Measurements from ENCODE around the gene TMEM98.
A peak's percentile ranks its signal among the peaks of the same experiment; 100 is the strongest.
"Not testable (repeated sequence)": the region's sequence is repeated elsewhere in the genome, so short reads cannot be mapped to it uniquely, and the experiment has no call there.

TMEM98 gene

GRCh38 chr17:32960815-32961214 is 32.9 kb downstream of the TMEM98 start:
- no peak overlapping the region for H3K4me3 ChIP-seq (ENCODE audit: low read depth, low read length)
- no peak for TF ChIP-seq CTCF (IDR thresholded peaks at IDR 0.05; ENCODE audit: low read depth, low read length)
- in situ Hi-C loops (cut with HindIII; ENCODE audit: low sequenced_read_pairs) = no loop called here
- DNase-seq (ENCODE audit: low read depth, low spot score) = no peak

DNA sequence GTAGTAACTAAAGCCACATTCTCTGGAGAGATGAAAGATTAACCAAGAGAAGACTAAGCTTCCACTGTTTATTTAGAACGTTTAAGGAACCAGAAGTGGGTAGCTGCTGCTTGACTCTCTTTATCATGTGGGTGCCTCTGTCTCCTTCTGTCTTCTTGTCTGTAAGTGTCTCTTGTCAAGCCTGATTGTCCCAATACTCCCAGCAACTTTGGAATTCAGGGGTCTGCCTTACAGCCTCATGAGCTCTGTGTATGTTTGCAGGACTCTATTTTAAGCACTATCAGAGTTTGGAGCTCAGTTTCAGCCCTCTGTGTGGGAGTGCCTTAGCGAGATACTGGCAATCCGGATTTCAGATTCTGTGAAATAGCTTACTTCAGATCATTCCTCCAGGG is 34.4 kb downstream of the TMEM98 start:
- in situ Hi-C loops (cut with HindIII; ENCODE audit: low sequenced_read_pairs) = no loop called here
- H3K4me3 ChIP-seq (ENCODE audit: low read depth, low read length) = no peak overlapping the region
- no peak for TF ChIP-seq CTCF (IDR thresholded peaks at IDR 0.05; ENCODE audit: low read depth, low read length)
- DNase-seq (ENCODE audit: low read depth, low spot score) = no peak

DNA sequence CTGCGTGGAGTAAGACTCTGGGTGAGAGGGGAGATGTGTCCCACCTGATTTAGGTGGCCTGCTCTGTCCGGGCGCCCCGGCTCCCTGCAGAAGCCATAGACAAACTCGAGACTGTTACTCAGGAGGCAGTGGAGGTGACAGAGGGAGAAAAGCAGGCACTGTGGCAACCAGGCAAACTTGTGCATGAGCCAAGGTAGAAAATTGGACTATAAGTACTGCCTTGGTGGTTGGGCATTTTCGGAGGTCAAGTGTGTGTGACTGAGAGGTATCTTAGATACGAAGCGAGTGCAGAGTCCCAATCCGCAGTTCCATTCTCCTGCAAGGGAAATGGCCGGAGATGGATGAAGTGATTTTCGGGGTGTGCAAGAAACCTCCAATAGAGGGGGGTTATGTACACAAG is 36.6 kb downstream of the TMEM98 start:
- no peak for DNase-seq (ENCODE audit: low read depth, low spot score)
- in situ Hi-C loops (cut with HindIII; ENCODE audit: low sequenced_read_pairs) = no loop called here
- no peak for TF ChIP-seq CTCF (IDR thresholded peaks at IDR 0.05; ENCODE audit: low read depth, low read length)
- H3K4me3 ChIP-seq (ENCODE audit: low read depth, low read length) = no peak overlapping the region

DNA sequence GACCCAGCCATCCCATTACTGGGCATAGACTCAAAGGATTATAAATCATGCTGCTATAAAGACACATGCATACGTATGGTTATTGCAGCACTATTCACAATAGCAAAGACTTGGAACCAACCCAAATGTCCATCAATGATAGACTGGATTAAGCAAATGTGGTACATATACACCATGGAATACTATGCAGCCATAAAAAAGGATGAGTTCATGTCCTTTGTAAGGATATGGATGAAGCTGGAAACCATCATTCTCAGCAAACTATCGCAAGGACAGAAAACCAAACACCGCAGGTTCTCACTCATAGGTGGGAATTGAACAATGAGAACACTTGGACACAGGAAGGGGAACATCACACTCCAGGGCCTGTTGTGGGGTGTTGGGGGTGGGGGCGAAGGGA is 41.3 kb downstream of the TMEM98 start:
- in situ Hi-C loops (cut with HindIII; ENCODE audit: low sequenced_read_pairs); DNase-seq (ENCODE audit: low read depth, low spot score); H3K4me3 ChIP-seq (ENCODE audit: low read depth, low read length): not testable (repeated sequence)

DNA sequence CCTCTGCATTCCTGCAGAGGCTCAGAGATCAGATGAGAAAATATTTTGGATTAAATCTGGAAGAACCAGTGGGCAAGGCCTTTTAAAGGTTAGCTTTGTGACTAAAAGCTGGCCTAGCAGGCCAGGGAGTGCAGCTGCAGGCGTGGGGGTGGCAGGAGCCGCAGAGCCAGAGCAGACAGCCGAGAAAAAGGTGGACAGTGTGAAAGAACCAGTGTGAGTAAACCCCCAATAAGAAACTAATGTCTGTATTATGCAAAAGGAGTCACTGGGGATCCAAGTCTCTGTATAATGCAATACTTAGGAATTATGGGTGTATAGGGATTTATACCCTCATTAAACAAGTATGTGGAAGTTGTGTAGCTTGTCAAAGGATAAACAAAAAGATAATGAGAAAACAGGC is 42.3 kb downstream of the TMEM98 start:
- TF ChIP-seq CTCF (IDR thresholded peaks at IDR 0.05; ENCODE audit: low read depth, low read length) = no peak
- in situ Hi-C loops (cut with HindIII; ENCODE audit: low sequenced_read_pairs) = no loop called here
- H3K4me3 ChIP-seq (ENCODE audit: low read depth, low read length) = no peak overlapping the region
- no peak for DNase-seq (ENCODE audit: low read depth, low spot score)

- in situ Hi-C loops (cut with HindIII; ENCODE audit: low sequenced_read_pairs) = no loop called here
Measured at GRCh38 chr17:32971171-32971570, 43.2 kb downstream of the TMEM98 start.

GRCh38 chr17:32976131-32976530 is 48.2 kb downstream of the TMEM98 start:
- DNase-seq (ENCODE audit: low read depth, low spot score) = no peak
- no peak overlapping the region for H3K4me3 ChIP-seq (ENCODE audit: low read depth, low read length)
- no peak for TF ChIP-seq CTCF (IDR thresholded peaks at IDR 0.05; ENCODE audit: low read depth, low read length)
- in situ Hi-C loops (cut with HindIII; ENCODE audit: low sequenced_read_pairs) = no loop called here

More at GRCh38 chr17:32971171-32971570, 43.2 kb downstream of the TMEM98 start:
- no peak for TF ChIP-seq CTCF (IDR thresholded peaks at IDR 0.05; ENCODE audit: low read depth, low read length)
- no peak overlapping the region for H3K4me3 ChIP-seq (ENCODE audit: low read depth, low read length)
- DNase-seq (ENCODE audit: low read depth, low spot score) = peak; percentile 16
